GM23248 (cell line): ENCODE results near the gene SPART.

Experiments used
- EZH2 ChIP-seq: fragments of 200-600 bp; sonication (generic); IDR thresholded peaks from 2 replicates; pipeline ENCODE4 v1.6.1; 2018; ENCODE audit warnings: antibody characterized with exemption, mild to moderate bottlenecking; ENCODE audit not compliant: insufficient read depth, poor library complexity, severe bottlenecking
- EZH2phosphoT487 ChIP-seq: fragments of 200-600 bp; sonication (generic); IDR thresholded peaks from 2 replicates; pipeline ENCODE4 v1.6.1; 2018; ENCODE audit warnings: antibody characterized with exemption, moderate library complexity, mild to moderate bottlenecking, low read depth; ENCODE audit not compliant: insufficient read depth

- TF ChIP-seq EZH2phosphoT487 = no peak
- no peak for TF ChIP-seq EZH2
These were observed 27.9 kb upstream of the SPART start for GRCh38 chr13:36374063-36374462.
